ENCODE data around the gene LHPP. TPM values are rescaled to one million over a fixed set of nuclear protein-coding genes. Genes with fewer than 3 reads are reported as not detected.
A peak's percentile ranks its signal among the peaks of the same experiment; 100 is the strongest.

The LHPP gene
- total RNA-seq, 6 donors from 2014 or later, result 12.0 to 21.4 (median 16.4) TPM

GRCh38 chr10:124603376-124604213, 142.0 kb downstream of the LHPP start:
- H3K9me3 ChIP-seq, result no peaks in the 10 kb centered on the region
- 89 to 97% methylated on average over 6 to 17 of the region's 18 CpGs for WGBS, 2 donors
- H3K4me1 ChIP-seq, result no peaks in the 10 kb centered on the region
- peak in 1 of 2 donors; percentile 71 for DNase-seq
- H3K27me3 ChIP-seq, result no peaks in the 10 kb centered on the region
- no peak for ATAC-seq (ENCODE audit: low FRiP score in 2 of 2)
- no peaks in the 10 kb centered on the region for H3K36me3 ChIP-seq
- H3K27ac ChIP-seq, result no peak overlapping the region
- no peak overlapping the region for H3K4me3 ChIP-seq
- TF ChIP-seq POLR2AphosphoS5 (IDR thresholded peaks at IDR 0.05) (no peak), POLR2A (IDR thresholded peaks at IDR 0.05) (no peak), EP300 (IDR thresholded peaks at IDR 0.05) (no peak)
- TF ChIP-seq, protein P1, sequence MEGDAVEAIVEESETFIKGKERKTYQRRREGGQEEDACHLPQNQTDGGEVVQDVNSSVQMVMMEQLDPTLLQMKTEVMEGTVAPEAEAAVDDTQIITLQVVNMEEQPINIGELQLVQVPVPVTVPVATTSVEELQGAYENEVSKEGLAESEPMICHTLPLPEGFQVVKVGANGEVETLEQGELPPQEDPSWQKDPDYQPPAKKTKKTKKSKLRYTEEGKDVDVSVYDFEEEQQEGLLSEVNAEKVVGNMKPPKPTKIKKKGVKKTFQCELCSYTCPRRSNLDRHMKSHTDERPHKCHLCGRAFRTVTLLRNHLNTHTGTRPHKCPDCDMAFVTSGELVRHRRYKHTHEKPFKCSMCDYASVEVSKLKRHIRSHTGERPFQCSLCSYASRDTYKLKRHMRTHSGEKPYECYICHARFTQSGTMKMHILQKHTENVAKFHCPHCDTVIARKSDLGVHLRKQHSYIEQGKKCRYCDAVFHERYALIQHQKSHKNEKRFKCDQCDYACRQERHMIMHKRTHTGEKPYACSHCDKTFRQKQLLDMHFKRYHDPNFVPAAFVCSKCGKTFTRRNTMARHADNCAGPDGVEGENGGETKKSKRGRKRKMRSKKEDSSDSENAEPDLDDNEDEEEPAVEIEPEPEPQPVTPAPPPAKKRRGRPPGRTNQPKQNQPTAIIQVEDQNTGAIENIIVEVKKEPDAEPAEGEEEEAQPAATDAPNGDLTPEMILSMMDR (IDR thresholded peaks at IDR 0.05), result no peak

GRCh38 chr10:124604214-124605000, 142.8 kb downstream of the LHPP start:
- Histone ChIP-seq H3K4me1 (no peaks in the 10 kb centered on the region), H3K9me3 (no peaks in the 10 kb centered on the region), H3K4me3 (no peak overlapping the region), H3K27ac (no peak overlapping the region), H3K36me3 (no peaks in the 10 kb centered on the region), H3K27me3 (no peaks in the 10 kb centered on the region)
- WGBS, 2 donors, result 83 to 92% methylated on average over 9 to 14 of the region's 22 CpGs
- no peak for DNase-seq
- TF ChIP-seq EP300 (IDR thresholded peaks at IDR 0.05), result no peak
- TF ChIP-seq POLR2AphosphoS5 (IDR thresholded peaks at IDR 0.05), result no peak
- no peak for TF ChIP-seq POLR2A (IDR thresholded peaks at IDR 0.05)
- TF ChIP-seq, protein P1 (IDR thresholded peaks at IDR 0.05), result no peak
- no peak for ATAC-seq (ENCODE audit: low FRiP score in 2 of 2)

- DNase-seq (no peak), ATAC-seq (ENCODE audit: low FRiP score in 2 of 2) (no peak)
- TF ChIP-seq EP300 (IDR thresholded peaks at IDR 0.05) (no peak), POLR2AphosphoS5 (IDR thresholded peaks at IDR 0.05) (no peak), POLR2A (IDR thresholded peaks at IDR 0.05) (no peak)
- TF ChIP-seq, protein P1 (IDR thresholded peaks at IDR 0.05), result no peak
- H3K4me3 ChIP-seq, result no peak overlapping the region
- no peaks in the 10 kb centered on the region for H3K36me3 ChIP-seq
- WGBS, 2 donors, result 77 to 82% methylated on average over 5 to 8 of the region's 8 CpGs
- H3K27me3 ChIP-seq, result no peaks in the 10 kb centered on the region
- H3K4me1 ChIP-seq, result no peaks in the 10 kb centered on the region
- H3K27ac ChIP-seq, result no peak overlapping the region
- H3K9me3 ChIP-seq, result no peaks in the 10 kb centered on the region
Measured at GRCh38 chr10:124605001-124605370, 143.4 kb downstream of the LHPP start.

GRCh38 chr10:124605481-124605855, 143.8 kb downstream of the LHPP start:
- Histone ChIP-seq H3K9me3 (no peaks in the 10 kb centered on the region), H3K36me3 (no peaks in the 10 kb centered on the region), H3K4me1 (no peaks in the 10 kb centered on the region), H3K4me3 (no peak overlapping the region), H3K27me3 (no peaks in the 10 kb centered on the region), H3K27ac (no peak overlapping the region)
- DNase-seq, result no peak
- 89 to 90% methylated on average over 4 to 5 of the region's 5 CpGs for whole genome bisulfite sequencing, 2 donors
- ATAC-seq (ENCODE audit: low FRiP score in 2 of 2), result no peak
- no peak for TF ChIP-seq POLR2A (IDR thresholded peaks at IDR 0.05)
- TF ChIP-seq EP300 (IDR thresholded peaks at IDR 0.05), result no peak
- TF ChIP-seq, protein P1 (IDR thresholded peaks at IDR 0.05), result no peak
- no peak for TF ChIP-seq POLR2AphosphoS5 (IDR thresholded peaks at IDR 0.05)
